Glomerular visceral epithelial cell (primary cell): ENCODE measurements around the gene C3orf20.

ENCODE experiments used
- DNase-seq: peaks from one replicate; pipeline ENCODE4 v3.0.0-alpha.2; 2016; ENCODE audit errors: extremely low spot score

The C3orf20 gene

DNA sequence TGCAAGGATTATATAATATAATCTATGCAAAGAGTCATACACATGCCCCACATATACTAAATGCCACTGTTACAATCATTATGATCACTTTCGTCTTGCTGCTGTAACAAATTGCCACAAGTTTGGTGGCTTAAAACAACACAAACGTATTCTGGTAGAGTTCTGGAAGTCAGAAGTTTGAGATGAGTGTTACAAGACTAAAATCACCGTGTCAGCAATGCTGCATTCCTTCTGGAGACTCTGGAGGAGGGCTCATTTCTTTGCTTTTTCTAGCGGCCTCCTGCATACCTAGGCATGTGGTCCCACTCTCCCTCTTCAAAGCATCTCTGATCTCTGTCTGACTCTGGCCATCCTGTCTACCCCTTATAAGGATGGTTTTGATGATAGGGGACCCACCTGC, 24.7 kb upstream of the C3orf20 start:
- no peak for DNase-seq

DNA sequence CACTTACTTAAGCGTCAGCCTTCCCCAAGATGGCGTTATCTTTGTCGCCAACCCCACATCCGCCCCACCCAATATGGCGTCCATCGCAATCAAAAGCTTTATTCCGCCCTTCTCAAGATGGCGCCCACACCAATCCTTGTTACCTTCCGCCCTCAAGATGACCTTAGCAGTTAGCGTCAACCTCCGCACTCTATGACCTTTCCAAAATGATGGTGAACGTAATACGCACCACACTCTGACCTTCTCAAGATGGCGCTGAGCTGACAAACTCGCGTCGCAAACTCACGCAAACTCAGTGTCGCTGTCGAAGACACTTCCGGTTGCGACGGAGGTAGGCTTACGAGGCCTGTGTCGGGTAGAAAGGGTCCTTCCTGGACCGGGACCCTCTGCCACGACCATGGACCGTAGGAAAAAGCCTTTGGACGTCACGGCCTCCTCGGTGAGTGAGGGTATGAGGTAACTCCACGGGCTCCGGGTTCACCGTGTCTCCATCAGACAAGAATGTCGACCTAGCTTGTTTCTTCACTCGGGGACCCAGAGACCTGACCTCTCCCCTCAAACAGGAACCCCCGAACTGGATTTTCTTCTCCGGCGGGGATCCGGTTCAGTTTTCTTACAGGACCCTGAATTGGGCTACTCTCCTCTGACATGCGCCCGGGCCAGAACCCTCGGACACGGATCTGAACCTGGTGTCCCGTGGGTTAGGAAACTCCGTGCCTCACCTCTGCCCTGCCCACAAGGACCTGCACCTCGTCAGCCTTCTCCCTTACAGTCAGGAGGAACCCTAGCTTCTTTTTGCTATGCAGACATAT, 23.3 kb upstream of the C3orf20 start, which contains the start of gene CCDC174:
Gene CCDC174, plus strand, starts transcription at position 323 of the 812 bp plus-strand sequence. Its CDS starts 75 bp downstream, at position 398.
- peak; percentile 98 for DNase-seq

DNA sequence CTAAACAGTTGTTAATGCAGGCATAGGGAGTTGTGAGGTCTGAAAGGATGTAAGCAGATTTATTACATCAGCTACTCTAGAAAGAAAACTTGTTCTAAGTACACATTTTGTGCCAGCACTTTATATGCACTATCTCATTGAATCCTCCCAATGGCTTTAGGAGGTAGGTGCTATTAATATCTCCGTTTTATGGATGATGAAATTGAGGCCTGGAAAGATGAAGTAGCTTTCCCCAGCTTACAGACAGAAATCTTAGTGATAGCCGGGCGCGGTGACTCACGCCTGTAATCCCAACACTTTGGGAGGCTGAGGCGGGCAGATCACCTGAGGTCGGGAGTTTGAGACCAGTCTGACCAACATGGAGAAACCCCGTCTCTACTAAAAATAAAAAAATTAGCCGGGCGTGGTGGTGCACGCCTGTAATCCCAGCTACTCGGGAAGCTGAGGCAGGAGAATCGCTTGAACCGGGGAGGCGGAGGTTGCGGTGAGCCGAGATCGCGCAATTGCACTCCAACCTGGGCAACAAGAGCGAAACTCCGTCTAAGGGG, 22.5 kb upstream of the C3orf20 start:
- DNase-seq = peak; percentile 12

DNA sequence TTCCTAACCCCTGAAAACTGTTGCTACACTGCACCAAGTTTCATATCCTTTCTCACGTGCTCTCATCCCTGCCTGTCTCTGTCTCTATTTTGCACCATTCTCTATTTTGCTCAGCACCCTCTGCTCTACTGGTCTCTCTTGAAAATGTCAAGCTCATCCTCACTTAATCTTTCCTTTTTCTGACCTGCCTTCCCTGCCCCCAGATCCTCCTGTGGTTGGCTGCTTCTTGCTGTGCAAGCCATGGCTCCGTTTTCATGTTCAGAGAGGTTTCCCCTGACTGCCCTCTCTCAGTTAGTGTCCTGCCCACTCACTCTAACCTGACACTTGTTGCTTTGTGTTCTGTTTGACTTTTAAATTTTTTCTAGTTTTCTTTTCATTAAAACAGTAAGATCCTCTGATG, 17.4 kb upstream of the C3orf20 start:
- no peak for DNase-seq

DNA sequence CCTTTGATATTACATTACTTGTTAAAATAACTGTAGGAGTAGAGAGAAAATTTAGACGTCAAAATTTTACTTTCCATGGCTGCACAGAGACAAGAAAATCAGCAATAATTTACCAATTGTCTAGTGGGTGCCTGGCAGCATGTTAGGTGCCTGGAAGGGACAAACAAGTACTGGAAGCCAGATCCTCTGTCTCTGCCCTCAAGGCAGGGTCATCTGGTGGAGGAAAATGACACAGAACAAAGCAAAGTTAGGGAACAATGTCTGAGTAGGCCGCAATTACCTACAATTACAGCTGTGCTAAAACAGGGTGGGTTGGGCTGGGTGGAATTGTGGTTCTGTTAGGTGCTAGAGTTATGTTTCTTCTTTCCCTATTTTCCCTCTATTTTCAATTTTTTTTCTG, 16.0 kb upstream of the C3orf20 start:
- DNase-seq = no peak

DNA sequence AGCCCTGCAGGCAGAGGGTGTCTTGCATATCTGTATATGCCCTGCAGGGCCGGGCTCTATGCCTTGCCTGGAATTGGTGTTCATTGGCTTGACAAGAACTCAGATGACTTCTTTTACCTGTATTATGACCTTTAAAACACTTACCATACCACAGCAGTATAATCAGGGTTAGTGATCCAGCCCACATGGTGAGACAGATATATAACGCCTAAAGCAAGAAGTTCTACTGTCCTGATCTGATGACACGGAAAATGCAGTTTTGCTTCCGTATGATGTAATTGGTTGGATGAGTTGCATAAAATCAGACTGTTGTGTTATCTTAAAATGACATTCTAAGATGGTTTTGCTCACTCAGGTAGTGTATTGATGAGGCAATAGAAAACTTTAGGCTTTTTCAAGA, 14.0 kb upstream of the C3orf20 start:
- no peak for DNase-seq

DNA sequence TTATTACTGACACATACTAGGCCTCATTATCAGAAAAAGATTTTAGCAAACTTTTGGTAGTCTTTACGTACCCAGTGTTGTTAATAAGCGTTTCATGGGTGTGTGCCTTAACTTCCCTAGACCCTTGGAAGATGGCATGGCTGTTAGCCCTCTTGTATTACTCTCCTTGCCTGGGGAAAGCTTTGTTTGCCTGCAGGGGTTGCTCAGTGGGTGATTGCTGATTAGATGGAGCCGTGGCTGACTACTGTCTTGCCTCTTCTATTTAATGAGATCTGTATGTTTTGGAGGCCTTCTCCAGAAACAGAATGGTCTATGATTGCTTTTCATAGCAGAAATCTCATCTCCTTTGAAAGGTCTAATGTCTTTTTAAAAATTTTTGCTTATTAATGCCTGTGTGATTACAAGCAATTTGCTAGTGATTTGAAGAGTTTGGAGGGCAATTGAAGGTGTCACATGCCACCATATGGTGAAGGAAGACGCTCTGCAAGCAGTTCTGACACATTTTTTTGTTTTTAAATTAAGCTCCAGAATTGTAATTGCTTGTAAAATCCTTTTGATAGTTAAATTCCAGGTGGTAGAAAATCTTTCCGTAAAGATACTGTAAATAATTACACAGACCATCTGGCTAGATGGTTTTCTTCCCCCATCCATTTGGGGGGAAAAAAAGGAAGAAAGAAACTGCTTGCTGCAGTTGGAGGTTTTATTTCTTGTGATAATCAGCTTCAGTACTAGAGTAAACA, 11.4 kb upstream of the C3orf20 start:
- no peak for DNase-seq

DNA sequence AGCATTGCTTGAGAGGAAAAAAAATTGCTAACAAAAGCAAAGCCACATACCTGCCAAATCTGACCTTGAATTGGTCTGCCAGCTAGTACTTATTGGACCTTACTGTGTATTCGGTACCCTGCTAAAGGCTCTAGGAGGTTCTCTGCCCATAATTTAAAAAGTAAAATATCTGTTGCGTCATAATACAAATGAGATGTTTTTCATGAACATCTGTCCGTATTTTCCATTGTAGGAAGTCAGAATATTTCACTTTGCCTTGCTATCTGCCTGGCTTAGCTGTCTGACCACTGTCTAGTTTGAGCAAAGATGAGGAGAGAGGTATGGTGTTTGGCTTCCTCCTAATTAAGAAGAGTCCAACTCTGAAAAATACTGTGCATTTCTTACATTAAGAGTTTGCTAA, 10.8 kb upstream of the C3orf20 start:
- DNase-seq = no peak

DNA sequence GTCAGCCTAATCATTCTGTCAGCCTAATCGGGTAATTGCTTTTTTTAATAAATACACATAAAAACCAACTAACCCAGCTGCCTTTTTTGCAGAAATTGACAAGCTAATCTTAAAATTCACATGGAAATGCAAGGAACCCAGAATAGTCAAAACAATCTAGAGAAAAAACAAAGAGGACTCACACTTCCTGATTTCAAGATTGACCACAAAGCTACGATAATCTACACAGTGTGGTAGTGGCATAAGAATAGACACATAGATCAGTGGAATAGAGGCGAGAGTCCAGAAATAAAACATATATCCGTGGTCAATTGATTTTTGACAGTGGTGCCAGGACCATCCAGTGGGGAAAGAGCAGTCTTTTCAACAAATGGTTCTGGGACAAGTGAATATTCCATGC, 2.4 kb upstream of the C3orf20 start:
- no peak for DNase-seq

DNA sequence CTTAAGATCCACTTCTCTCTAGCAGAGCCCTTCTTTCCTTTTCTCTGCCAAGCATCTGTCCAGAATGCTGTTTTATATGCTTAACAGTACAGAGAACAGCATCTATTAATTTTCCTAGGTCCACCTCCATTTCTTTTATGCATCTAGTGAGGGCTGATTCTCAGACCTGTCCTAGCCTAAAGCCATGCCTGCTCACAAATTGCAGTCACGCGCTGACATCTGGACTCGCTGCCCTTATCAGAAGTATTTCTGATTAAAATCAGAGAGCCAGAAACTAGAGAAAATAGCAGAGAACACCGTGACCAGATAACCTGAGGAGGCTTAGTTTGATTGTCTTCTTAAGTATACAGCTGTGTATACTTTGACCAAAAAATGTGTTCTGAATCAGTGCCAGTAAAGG, 1.9 kb downstream of the C3orf20 start:
- DNase-seq = no peak

DNA sequence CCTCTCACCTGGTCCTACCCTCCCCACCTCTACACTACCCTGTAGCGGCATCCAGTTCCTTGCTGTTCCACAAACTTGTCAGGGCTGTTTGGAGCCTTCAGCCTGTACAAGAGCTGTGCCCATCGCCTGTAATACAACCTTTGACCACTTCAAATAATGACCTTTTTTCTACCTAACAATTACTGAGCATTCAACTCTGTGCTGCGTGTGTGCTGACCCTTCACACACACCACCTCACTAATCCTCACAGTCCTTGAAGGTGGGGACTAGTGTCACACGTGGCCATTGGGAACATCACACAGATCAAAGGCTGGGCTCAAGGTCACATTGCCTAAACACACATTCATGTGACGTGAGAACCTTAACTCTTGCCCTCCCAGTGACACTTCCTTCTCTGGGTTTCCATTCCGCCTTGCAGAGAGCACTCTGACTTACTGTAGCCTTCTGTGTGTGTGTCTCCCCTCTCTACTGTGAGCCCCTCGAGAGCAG, 3.1 kb downstream of the C3orf20 start:
- no peak for DNase-seq

DNA sequence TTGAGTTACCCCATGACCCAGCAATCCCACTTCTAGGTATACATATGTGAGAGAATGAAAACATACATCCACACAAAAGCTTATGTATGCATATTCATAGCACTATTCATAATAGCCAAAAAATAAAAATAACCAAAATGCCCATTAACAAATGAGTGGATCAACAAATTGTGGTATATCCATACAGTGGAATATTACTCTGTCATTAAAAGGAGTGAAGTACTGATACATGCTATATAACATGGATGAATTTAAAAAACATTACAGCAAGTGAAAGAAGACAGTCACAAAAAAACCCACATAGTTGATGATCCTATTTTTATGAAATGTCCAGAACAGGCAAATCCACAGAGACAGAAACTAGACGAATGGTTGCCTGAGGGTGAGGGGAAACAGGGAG, 5.2 kb downstream of the C3orf20 start:
- DNase-seq = no peak

DNA sequence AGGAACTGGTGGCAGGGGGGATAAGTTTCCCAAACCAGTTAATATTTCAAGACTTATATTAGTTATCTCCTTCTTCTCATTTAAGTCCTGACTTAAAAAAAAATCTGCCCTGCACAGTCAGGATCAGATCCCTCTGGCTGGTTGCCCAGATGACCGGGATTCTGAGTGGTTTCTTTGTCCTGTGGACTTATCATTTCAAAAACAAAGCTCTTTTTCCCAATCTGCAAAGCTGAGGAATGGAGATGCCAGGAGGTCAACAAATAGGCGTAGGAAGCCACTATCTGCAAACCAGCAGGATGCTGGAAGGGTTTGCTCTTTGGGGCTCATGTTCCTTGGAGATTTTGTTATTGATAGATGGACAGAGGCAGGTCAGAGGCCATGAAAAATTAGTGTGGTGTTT, 5.8 kb downstream of the C3orf20 start:
- no peak for DNase-seq

DNA sequence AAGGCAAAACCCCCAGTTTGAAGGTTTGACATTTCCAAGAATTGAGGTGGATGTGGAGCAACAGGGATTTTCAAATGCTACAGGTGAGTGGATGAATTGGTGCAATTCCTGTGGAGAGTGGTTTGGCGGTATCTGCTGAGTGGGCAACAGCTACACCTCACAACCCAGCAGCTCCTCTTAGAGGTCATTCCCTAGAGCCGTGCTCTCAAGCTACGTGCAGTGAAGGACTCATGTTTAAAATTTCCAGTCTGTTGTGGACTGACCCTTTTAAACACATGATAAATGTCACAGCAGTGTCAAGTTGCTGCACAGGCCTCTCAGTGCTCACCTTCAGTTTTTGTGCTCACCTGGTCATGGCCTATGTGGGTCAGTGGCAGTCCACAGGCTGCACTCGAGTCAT, 9.5 kb downstream of the C3orf20 start:
- DNase-seq = no peak

DNA sequence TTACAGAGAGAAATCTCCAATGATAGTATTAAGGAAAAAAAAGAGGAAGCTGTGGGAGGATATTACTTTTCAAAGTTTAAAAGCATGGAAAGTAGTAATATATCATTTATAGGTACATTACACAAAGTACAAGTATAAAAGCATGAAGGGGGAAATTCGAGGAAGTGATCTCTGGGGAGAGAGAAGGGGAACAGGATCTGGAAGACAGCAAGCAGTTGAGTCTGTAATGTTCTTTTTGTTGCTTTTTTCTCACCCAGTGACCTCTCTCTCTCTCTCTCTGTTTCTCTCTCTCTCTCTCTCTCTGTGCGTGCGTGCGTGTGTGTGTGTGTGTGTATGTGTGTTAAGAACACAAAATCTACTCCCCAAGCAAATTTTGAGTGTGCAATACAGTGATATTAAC, 10.2 kb downstream of the C3orf20 start:
- DNase-seq = no peak

DNA sequence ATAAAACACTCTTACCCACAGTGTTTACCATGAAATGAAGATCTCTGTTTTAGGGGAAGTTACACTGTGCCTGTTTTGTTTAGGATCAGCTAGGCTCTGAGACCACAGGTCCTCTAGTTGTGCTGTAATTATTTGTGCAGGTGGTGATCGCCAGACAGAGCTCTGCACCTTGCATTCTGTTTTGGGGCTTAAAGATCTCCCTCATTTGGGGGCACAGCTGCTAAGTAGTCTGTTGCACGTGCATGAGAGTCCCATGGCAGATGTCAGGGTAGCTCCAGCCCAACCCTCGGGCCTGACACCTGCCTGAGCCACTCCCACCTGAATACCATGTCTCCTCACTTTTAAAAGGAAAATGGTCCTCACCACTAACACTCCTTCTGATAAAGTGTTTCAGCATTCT, 12.4 kb downstream of the C3orf20 start:
- no peak for DNase-seq

DNA sequence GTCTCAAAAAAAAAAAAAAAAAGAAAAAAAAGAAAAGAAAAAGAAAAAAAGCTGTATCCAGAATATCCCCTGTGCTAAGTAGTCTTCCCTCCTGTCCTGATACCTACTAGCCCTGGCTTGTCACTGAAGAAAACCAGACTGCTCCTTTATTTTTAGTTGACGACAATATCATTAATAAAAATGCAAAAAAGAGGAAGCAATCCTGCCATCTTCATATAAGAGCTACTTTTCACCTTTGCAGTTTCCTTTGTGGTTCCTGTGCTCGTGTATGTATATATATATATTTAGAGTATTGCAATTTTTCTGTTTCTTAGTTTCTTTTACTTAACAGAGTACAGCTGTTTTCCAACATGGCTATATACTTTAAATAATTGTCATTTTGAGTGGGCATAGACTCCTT, 13.6 kb downstream of the C3orf20 start:
- no peak for DNase-seq

DNA sequence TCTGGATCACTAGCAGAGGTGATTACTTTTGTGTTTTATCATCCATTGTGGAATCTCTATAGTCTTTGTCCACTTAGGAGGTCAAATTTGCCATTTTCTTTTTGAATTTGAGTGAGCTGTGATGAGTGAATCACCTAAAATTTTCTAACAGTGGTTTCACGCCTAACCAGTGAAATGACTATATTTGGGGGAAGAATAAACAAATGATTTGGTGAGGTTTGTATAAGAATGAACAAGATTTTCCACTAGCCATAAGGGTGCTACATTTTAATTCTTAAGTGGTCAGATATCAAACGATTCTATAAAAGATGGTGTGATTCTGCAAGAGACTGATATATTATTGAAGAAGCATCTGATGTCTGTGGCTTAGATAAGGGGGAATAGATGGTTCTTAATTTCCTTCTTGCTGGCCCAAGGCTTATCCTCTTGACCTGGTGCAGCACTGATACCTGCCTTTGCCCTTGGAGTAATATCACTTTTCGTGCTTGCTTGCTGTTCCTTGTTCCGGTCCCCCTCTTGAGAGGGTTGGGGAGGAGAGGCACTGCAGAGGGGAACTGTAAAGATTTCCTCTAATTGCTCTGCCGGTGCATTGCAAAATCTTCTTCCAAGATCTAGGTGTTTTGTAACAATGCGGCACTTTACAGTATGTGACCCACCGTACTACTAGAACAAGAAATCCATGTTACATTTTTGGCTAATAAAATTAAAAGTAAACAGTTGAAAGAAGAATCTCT, 14.5 kb downstream of the C3orf20 start:
- no peak for DNase-seq

DNA sequence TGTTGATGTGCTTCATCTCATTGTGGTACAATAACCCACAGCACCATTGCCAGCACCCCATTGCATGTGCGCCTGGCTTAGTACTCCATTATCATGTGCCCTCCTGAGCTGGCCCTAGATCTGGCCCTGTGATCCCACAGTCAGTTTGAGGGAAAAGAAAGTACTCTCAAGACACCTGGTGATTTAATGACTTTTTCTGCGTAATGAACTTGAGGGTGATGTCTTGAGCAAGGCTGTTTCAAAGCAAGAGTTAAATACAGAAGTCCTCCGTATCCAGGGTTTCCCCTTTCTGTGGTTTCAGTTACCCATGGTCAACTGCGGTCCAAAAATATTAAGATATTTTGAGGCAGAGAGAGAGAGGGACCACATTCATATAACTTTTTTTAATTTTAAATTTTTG, 16.3 kb downstream of the C3orf20 start:
- no peak for DNase-seq

DNA sequence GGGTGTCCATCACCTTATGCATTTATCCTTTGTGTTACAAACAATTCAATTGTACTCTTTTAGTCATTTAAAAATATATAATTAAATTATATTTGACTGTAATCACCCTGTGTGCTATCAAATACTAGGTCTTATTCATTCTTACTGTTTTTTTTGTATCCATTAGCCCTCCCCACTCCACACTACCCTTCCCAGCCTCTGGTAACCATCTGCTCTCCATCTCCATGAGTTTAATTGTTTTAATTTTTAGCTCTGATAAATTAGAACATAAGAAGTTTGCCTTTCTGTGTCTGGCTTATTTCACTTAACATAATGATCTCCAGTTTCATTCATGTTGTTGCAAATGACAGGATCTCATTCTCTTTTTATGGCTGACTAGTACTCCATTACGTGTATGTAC, 16.8 kb downstream of the C3orf20 start:
- no peak for DNase-seq

DNA sequence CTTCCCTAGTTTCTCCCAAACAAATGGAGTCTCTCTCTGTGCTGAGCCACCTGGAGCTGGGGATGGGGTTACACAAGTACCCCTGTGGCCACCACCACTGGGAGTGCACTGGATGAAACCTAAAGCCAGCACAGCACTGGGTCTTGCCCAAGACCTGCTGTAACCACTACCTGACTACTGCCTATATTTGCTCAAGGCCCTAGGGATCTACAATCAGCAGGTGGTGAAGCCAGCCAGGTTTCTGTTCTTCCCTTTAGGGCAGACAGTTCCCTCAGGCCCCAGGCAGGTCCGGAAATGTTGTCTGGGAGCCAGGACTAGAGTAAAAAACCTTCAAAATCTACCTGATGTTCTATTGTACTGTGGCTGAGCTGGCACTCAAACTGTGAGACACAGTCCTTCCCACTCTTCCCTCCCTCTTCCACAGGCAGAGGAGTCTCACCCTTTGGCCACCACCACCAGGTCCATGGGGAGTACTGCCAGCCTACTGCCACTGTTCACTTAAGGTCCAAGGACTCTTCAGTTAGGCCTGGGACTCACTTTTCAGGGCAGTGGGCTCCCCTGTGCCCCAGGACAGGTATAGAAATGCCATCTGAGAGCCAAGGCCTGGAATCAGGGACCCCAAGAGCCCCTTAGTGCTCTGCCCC, 23.8 kb downstream of the C3orf20 start:
- no peak for DNase-seq

DNA sequence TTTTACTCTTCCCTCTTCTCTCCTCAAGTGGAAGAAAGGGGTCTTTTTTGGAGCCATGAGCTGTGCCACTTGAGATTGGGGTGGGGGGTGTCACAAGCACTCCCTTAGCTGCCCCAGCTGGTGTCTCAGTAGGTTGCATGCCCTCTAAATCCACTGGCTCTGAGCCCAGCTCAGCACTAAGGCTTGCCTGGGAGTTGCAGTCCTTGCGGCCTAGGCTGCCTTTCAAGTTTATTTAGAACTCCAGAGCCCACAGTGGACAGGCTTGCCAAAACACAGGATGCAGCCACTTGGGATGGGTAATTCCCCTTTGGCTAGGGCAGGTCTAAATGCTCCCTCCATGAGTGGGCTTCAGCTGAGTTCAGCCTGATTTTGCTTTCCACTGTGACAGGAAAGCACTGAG, 24.7 kb downstream of the C3orf20 start:
- DNase-seq = no peak
